ENCODE data around the gene DSCAM. TPM values are rescaled to one million over a fixed set of nuclear protein-coding genes. Genes with fewer than 3 reads are reported as not detected.

Gene DSCAM
- total and polyA plus RNA-seq, 2 donors (not counting 3 experiments of a cell fraction or from before 2014, with no cell fraction given), result not detected

- no peak for DNase-seq (ENCODE audit: low read depth, low spot score)
- no peaks in the 10 kb centered on the region for H3K79me2 ChIP-seq (ENCODE audit: control insufficient read depth, insufficient read depth, low read length)
- H3K9me1 ChIP-seq (replicated peaks; ENCODE audit: control insufficient read depth, extremely low read depth, insufficient read depth, low read length), result no peaks in the 10 kb centered on the region
- H3K9ac ChIP-seq (replicated peaks; ENCODE audit: extremely low read depth, insufficient read depth, low read length), result no peak overlapping the region
- H3K4me1 ChIP-seq (ENCODE audit: control insufficient read depth, extremely low read depth, insufficient read depth, low read length), result no peaks in the 10 kb centered on the region
- no peak overlapping the region for H2AFZ ChIP-seq (ENCODE audit: low read depth, low read length)
- H3K4me2 ChIP-seq (ENCODE audit: insufficient read depth, low read length), result no peak overlapping the region
- H3K27me3 ChIP-seq (ENCODE audit: control insufficient read depth in 2 of 2, insufficient read depth in 2 of 2, low read length in 2 of 2), result no peaks in the 10 kb centered on the region
- no TSS peak for BruUV-seq (replicated peaks)
- dilution Hi-C loops (cut with MboI; ENCODE audit: extremely low pct_ligation_motif_present, low sequenced_read_pairs) (no loop called here), intact Hi-C loops (cut with micrococcal nuclease) (loop anchor here (1.0 kb wide), 1 partner anchor 25 kb away; no protein-coding TSS in a partner anchor)
- TF ChIP-seq POLR2AphosphoS5 (IDR thresholded peaks at IDR 0.05; ENCODE audit: insufficient read depth, low read depth, low read length), result no peak
- TF ChIP-seq POLR2A (IDR thresholded peaks at IDR 0.05; ENCODE audit: low read depth, low read length), result no peak
- TF ChIP-seq GATA2 (IDR thresholded peaks at IDR 0.05; ENCODE audit: insufficient read depth, insufficient read length, low read depth, low read length), result no peak
- no peak for TF ChIP-seq EZH2 (IDR thresholded peaks at IDR 0.05; ENCODE audit: borderline replicate concordance, low read depth, low read length, severe bottlenecking)
- TF ChIP-seq, protein P1, sequence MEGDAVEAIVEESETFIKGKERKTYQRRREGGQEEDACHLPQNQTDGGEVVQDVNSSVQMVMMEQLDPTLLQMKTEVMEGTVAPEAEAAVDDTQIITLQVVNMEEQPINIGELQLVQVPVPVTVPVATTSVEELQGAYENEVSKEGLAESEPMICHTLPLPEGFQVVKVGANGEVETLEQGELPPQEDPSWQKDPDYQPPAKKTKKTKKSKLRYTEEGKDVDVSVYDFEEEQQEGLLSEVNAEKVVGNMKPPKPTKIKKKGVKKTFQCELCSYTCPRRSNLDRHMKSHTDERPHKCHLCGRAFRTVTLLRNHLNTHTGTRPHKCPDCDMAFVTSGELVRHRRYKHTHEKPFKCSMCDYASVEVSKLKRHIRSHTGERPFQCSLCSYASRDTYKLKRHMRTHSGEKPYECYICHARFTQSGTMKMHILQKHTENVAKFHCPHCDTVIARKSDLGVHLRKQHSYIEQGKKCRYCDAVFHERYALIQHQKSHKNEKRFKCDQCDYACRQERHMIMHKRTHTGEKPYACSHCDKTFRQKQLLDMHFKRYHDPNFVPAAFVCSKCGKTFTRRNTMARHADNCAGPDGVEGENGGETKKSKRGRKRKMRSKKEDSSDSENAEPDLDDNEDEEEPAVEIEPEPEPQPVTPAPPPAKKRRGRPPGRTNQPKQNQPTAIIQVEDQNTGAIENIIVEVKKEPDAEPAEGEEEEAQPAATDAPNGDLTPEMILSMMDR (IDR thresholded peaks at IDR 0.05; ENCODE audit: extremely low read depth in 1 of 2, insufficient read depth in 1 of 2, low read depth in 1 of 2, low read length in 2 of 2), result no peak
- TF ChIP-seq, protein P2, sequence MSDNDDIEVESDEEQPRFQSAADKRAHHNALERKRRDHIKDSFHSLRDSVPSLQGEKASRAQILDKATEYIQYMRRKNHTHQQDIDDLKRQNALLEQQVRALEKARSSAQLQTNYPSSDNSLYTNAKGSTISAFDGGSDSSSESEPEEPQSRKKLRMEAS (IDR thresholded peaks at IDR 0.05; ENCODE audit: insufficient read depth, insufficient read length), result no peak
- no peak for TF ChIP-seq JUN (IDR thresholded peaks at IDR 0.05; ENCODE audit: borderline replicate concordance, insufficient read depth, insufficient read length, low read depth)
- CTCF ChIA-PET, result no interaction called here
- no peak for FAIRE-seq
- peaks cover 10% of the 10 kb centered on the region for H3K9me3 ChIP-seq (replicated peaks; ENCODE audit: control insufficient read depth, insufficient read depth, low read length)
- no peaks in the 10 kb centered on the region for H3K36me3 ChIP-seq (ENCODE audit: control insufficient read depth in 2 of 2, extremely low read depth in 1 of 2, insufficient read depth in 2 of 2, low read length in 2 of 2)
- no peaks in the 10 kb centered on the region for H4K20me1 ChIP-seq (replicated peaks; ENCODE audit: control insufficient read depth, extremely low read depth, insufficient read depth, low read length)
- H3K27ac ChIP-seq (ENCODE audit: insufficient read depth, low read depth, low read length), result no peak overlapping the region
- POLR2A ChIA-PET, result no interaction called here
- no peak overlapping the region for H3K4me3 ChIP-seq (replicated peaks in 1 of 3; ENCODE audit: insufficient read depth in 1 of 3, low read depth in 1 of 3, low read length in 3 of 3)
These were observed 830.3 kb downstream of the DSCAM start for GRCh38 chr21:40016667-40017066.
